ENCODE results near the gene TRIM28.

The TRIM28 gene

DNA sequence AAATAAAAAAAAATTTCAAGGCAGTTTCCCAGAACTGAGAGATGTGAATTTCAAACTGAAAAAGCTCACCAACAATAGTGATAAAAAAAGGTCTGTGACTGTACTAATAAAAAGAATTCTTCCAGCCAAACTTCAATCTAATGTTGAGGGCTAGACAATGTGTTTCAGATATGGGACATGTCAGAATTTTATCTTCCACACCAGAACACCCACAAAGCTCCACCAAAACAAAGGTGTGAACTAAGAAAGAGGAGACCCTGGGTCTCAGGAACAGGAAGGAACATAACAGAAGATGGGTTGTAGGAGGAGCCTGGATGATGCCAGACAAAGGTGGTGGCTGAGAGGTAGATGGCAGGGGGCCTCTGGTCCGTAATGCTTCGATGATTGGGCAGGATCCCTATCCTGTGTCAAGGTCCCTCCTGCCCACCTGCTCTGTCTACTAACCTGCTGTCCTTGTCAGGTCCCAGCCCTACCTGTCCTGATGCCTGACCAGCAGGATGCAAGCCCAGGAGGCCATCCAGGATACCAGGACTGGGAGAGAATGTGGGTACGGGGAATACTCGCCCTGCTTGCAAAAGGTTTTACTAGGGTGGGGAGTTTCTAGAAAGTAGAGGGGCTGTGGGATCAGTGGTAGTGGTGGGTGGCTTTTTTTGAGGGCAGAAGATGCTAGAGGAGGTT, 24.7 kb downstream of the TRIM28 start:
- TF ChIP-seq, protein P1, sequence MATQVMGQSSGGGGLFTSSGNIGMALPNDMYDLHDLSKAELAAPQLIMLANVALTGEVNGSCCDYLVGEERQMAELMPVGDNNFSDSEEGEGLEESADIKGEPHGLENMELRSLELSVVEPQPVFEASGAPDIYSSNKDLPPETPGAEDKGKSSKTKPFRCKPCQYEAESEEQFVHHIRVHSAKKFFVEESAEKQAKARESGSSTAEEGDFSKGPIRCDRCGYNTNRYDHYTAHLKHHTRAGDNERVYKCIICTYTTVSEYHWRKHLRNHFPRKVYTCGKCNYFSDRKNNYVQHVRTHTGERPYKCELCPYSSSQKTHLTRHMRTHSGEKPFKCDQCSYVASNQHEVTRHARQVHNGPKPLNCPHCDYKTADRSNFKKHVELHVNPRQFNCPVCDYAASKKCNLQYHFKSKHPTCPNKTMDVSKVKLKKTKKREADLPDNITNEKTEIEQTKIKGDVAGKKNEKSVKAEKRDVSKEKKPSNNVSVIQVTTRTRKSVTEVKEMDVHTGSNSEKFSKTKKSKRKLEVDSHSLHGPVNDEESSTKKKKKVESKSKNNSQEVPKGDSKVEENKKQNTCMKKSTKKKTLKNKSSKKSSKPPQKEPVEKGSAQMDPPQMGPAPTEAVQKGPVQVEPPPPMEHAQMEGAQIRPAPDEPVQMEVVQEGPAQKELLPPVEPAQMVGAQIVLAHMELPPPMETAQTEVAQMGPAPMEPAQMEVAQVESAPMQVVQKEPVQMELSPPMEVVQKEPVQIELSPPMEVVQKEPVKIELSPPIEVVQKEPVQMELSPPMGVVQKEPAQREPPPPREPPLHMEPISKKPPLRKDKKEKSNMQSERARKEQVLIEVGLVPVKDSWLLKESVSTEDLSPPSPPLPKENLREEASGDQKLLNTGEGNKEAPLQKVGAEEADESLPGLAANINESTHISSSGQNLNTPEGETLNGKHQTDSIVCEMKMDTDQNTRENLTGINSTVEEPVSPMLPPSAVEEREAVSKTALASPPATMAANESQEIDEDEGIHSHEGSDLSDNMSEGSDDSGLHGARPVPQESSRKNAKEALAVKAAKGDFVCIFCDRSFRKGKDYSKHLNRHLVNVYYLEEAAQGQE (IDR thresholded peaks at IDR 0.05; ENCODE audit: insufficient read depth in 1 of 2, low read depth in 2 of 2, low read length in 2 of 2) = no peak
- TF ChIP-seq FOXP2 (optimal IDR thresholded peaks at IDR 0.05; ENCODE audit: borderline replicate concordance, extremely low read depth, extremely low read length, insufficient read depth) (no peak), SIN3A (IDR thresholded peaks at IDR 0.05; ENCODE audit: borderline replicate concordance, insufficient read depth, low read length) (no peak), TAF1 (IDR thresholded peaks at IDR 0.05; ENCODE audit: borderline replicate concordance, insufficient read depth, low read length) (no peak), POLR2AphosphoS5 (IDR thresholded peaks at IDR 0.05; ENCODE audit: low read depth, low read length) (no peak)

DNA sequence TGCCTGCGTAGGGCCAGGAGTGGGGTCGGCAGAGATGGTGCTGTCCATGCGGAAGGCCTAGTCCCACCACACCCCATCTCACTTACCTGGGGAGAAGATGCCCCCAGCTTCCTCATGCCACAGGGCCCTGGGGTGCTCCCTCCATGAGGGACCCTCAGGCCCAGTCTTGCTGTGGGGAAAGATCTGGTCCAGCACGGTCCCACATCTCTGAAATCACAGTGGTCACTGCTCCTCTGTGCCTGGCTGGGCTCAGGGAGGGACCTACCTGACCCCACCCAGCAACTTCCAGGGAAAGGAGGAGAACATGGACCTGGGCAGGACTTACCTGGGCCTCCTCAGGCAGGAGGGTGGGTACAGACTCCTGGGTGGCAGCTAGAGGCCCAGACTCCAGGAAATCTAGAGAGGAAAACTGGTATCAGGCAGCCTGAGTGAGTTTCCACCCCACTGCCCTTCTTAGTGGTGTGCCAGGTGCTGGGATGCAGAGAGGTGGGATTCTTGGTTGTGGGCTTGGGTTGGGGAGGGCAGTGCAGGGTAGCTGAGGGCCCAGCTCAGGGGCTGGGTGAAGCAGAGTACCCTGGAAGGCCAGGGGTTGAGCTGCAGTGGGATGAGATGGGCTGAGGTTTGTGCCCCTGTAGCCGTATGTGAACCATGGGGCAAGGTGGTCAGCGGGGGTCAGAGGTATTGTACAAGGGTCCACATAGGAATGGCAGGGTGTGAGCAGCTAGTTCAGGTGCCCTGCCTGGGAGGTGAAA, 25.5 kb downstream of the TRIM28 start:
- no peak for TF ChIP-seq TAF1 (IDR thresholded peaks at IDR 0.05; ENCODE audit: borderline replicate concordance, insufficient read depth, low read length)
- no peak for TF ChIP-seq POLR2AphosphoS5 (IDR thresholded peaks at IDR 0.05; ENCODE audit: low read depth, low read length)
- no peak for TF ChIP-seq SIN3A (IDR thresholded peaks at IDR 0.05; ENCODE audit: borderline replicate concordance, insufficient read depth, low read length)
- TF ChIP-seq FOXP2 (optimal IDR thresholded peaks at IDR 0.05; ENCODE audit: borderline replicate concordance, extremely low read depth, extremely low read length, insufficient read depth) = no peak
- TF ChIP-seq, protein P1 (IDR thresholded peaks at IDR 0.05; ENCODE audit: insufficient read depth in 1 of 2, low read depth in 2 of 2, low read length in 2 of 2) = no peak

DNA sequence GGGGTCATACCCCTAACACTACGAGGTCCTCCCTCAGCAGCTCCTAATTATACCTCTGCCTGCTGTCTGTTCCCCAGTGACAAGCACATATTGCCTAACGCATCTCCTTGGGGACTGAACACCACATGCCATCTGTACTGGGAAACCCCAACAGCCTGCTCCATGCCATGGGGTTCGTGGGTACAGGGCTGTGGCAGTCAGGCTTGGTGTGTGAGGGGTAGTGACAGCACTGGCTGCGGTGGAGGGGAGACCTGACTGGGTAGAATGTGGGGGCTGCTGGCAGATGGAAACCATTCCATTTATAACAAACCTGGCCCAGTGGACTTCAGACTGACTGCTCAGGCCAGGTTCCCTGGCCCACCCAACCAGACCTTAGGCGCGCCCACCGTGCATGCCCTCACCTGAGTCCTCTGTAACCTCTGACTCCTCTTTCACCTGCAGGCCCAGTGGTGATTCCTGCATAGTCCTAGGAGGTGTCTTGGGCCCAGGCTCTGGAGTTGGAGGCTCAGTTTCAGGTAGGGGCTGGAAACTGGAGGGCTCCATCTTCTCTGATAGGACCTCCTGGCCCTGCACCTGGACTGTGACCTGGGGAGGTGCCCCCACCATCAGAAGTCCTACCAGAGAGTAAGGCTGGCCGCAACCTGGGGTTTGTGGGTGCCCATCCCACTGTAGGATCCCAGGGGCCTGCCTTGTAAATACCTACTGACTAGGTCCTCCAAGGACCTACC, 26.2 kb downstream of the TRIM28 start:
- TF ChIP-seq POLR2AphosphoS5 (IDR thresholded peaks at IDR 0.05; ENCODE audit: low read depth, low read length) = peak; percentile 33; the same call in 1 of the 2 replicates
- TF ChIP-seq TAF1 (IDR thresholded peaks at IDR 0.05; ENCODE audit: borderline replicate concordance, insufficient read depth, low read length) = no peak

DNA sequence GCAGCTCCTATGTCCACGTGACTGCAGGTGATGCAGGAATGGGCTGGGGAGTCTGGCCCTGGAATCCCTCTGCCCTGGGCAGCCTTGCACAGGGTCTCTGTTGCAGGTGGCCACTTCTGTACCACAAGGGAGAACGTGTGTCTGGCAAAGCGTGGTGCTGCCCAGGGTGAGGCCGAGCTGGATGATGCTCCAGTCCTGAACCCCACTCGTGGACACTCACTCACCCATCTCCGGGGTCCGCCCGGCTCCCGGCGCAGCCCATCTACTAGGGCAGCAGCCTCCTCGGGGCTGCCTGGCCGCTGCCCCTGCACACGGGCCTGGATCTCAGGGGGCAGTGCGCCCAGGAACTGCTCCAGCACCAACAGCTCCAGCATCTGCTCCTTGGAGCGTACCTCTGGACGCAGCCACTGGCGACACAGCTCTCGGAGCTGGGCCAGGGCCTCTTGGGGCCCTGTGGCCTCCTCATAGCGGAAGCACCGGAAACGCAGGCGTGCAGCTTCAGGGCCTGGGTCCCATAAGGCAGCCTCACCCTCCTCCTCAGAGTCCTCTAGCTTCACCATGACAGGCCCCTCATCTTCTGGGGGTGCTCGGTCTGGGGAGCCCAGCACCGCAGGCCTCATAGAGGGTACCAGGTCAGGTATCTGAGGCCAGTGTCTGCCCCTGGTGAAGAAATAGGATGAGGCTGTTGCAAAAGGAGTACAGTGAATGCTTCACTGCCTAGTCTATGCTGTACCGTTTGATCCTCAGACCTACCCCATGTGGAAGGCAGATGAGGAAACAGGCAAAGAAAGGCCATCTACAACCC, 27.1 kb downstream of the TRIM28 start:
- TF ChIP-seq POLR2AphosphoS5 (IDR thresholded peaks at IDR 0.05; ENCODE audit: low read depth, low read length) = no peak
- TF ChIP-seq SIN3A (IDR thresholded peaks at IDR 0.05; ENCODE audit: borderline replicate concordance, insufficient read depth, low read length) = no peak
- TF ChIP-seq, protein P1 (IDR thresholded peaks at IDR 0.05; ENCODE audit: insufficient read depth in 1 of 2, low read depth in 2 of 2, low read length in 2 of 2) = no peak
- TF ChIP-seq FOXP2 (optimal IDR thresholded peaks at IDR 0.05; ENCODE audit: borderline replicate concordance, extremely low read depth, extremely low read length, insufficient read depth) = no peak

DNA sequence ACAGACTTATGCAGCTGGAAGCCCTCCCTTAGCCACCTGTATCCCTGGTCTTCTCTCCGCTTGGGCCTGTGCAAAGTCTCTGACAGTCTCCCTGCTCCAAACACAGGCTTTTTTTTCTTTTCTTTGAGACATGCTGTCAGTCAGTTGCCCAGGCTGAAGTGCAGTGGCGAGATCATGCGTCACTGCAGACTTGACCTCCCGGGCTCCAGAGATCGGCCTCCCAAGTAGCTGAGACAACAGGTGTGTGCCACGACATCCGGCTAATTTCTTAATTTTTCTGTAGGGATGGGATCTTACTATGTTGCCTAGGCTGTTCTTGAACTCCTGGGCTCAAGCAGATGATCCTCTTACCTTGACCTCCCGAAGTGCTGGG, 27.7 kb downstream of the TRIM28 start:
- no peak for TF ChIP-seq FOXP2 (optimal IDR thresholded peaks at IDR 0.05; ENCODE audit: borderline replicate concordance, extremely low read depth, extremely low read length, insufficient read depth)
- TF ChIP-seq TAF1 (IDR thresholded peaks at IDR 0.05; ENCODE audit: borderline replicate concordance, insufficient read depth, low read length) = no peak
- TF ChIP-seq SIN3A (IDR thresholded peaks at IDR 0.05; ENCODE audit: borderline replicate concordance, insufficient read depth, low read length) = no peak
- TF ChIP-seq, protein P1 (IDR thresholded peaks at IDR 0.05; ENCODE audit: insufficient read depth in 1 of 2, low read depth in 2 of 2, low read length in 2 of 2) = no peak
- TF ChIP-seq POLR2AphosphoS5 (IDR thresholded peaks at IDR 0.05; ENCODE audit: low read depth, low read length) = no peak

Data from PFSK-1 (cell line).